Endodermal cell (in vitro differentiated cells): ENCODE results near the gene UNC93B1. TPM values are rescaled to one million over a fixed set of nuclear protein-coding genes. Genes with fewer than 3 reads are reported as not detected.
"Not testable (repeated sequence)": the region's sequence is repeated elsewhere in the genome, so short reads cannot be mapped to it uniquely, and the experiment has no call there.

Experiments used
- DNase-seq: peaks from one replicate; pipeline ENCODE4 v3.0.0-alpha.2; 2017
- H3K27ac ChIP-seq: 2 replicates; pipeline ENCODE4 v1.5.1; 2013; ENCODE audit warnings: mild to moderate bottlenecking, low read depth, low read length, moderate library complexity
- H3K27me3 ChIP-seq: 2 replicates; pipeline ENCODE4 v1.6.1; 2013; ENCODE audit warnings: mild to moderate bottlenecking, low read length, moderate library complexity; ENCODE audit not compliant: insufficient read depth, control insufficient read depth, poor library complexity, severe bottlenecking
- H3K36me3 ChIP-seq: 2 replicates; pipeline ENCODE4 v1.7.0; 2013; ENCODE audit warnings: mild to moderate bottlenecking, low read length, moderate library complexity; ENCODE audit not compliant: control insufficient read depth, insufficient read depth
- H3K4me1 ChIP-seq: one replicate; pipeline ENCODE4 v1.7.0; 2013; ENCODE audit warnings: low read length; ENCODE audit not compliant: control insufficient read depth, insufficient read depth
- H3K4me3 ChIP-seq: 2 replicates; pipeline ENCODE4 v1.5.1; 2013; ENCODE audit warnings: mild to moderate bottlenecking, low read length, moderate library complexity
- H3K9ac ChIP-seq: 2 replicates; pipeline ENCODE4 v1.6.1; 2013; ENCODE audit warnings: mild to moderate bottlenecking, low read length, moderate library complexity; ENCODE audit not compliant: poor library complexity, severe bottlenecking; ENCODE audit errors: extremely low read depth
- H3K9me3 ChIP-seq: 2 replicates; pipeline ENCODE4 v1.6.1; 2013; ENCODE audit warnings: mild to moderate bottlenecking, low read length, moderate library complexity; ENCODE audit not compliant: control insufficient read depth
- H3K27ac Mint-ChIP-seq: 2 replicates; pipeline ENCODE4 v1.8.0; 2020; ENCODE audit warnings: mixed read lengths
- H3K27me3 Mint-ChIP-seq: 2 replicates; pipeline ENCODE4 v1.8.0; 2021; ENCODE audit warnings: mild to moderate bottlenecking, mixed read lengths; ENCODE audit not compliant: insufficient read depth
- H3K36me3 Mint-ChIP-seq: 2 replicates; pipeline ENCODE4 v1.8.0; 2020; ENCODE audit warnings: low read depth, mixed read lengths
- H3K4me1 Mint-ChIP-seq: 2 replicates; pipeline ENCODE4 v1.8.0; 2020; ENCODE audit warnings: mixed read lengths
- H3K4me3 Mint-ChIP-seq: 2 replicates; pipeline ENCODE4 v1.8.0; 2020; ENCODE audit warnings: mild to moderate bottlenecking, moderate library complexity, mixed read lengths
- H3K9me3 Mint-ChIP-seq: 2 replicates; pipeline ENCODE4 v1.8.0; 2020; ENCODE audit warnings: mild to moderate bottlenecking, mixed read lengths
- WGBS, 2 experiments: methylation state at CpG; one replicate each; pipeline versions ENCODE4 v1.1.5 to v1.1.7; 2013; ENCODE audit warnings: missing lambda C conversion rate in 2 of 2, mixed read lengths in 1 of 2; ENCODE audit not compliant: insufficient coverage in 1 of 2, insufficient read length in 1 of 2; 5-methylcytosine and 5-hydroxymethylcytosine counted together
- total RNA-seq, 2 donors: library from RNA; stranded (reverse); fragmentation: NEBNext Ultra II Directional in 1 of 2; extraction: Animal tissue kit (Norgen Biotek cat#: 25700) in 1 of 2; gene quantifications; 2 replicates in 1 of 2; 3 replicates in 1 of 2; pipeline ENCODE4 v1.2.1, GENCODE V29; 2021
- TF ChIP-seq, protein P1 (sequence below): fragments of 200-600 bp; sonication (generic); conservative IDR thresholded peaks from 2 replicates; pipeline ENCODE4 v1.5.0; 2021; ENCODE audit warnings: antibody characterized with exemption, mild to moderate bottlenecking

UNC93B1 gene
- total RNA-seq, 2 donors from 2014 or later, result 27.1 to 32.0 TPM

DNA sequence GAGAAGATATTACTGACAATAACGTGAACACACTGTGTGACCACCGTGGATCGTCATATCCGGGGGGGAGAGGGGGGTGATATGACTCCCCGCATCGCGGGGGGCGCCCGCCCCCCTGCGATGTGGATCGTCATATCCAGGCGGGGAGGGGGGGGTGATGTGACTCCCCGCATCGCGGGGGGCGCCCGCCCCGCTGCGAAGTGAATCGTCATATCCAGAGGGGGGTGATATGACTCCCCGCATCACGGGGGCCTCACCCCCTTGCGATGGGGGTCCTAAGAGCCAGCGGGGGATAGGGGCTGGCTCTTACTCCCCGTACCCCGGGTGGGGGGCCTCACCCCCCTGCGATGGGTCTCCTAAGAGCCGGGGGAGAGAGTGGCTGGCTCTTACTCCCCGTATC lies 19.9 kb downstream of the UNC93B1 start:
- Histone ChIP-seq H3K9me3 (no peaks in the 10 kb centered on the region), H3K36me3 (no peaks in the 10 kb centered on the region), H3K27ac (no peak overlapping the region), H3K4me1 (no peaks in the 10 kb centered on the region), H3K9ac (no peak overlapping the region), H3K4me3 (no peak overlapping the region), H3K27me3 (no peaks in the 10 kb centered on the region)
- H3K27ac Mint-ChIP-seq, result no peak overlapping the region
- H3K9me3 Mint-ChIP-seq, result no peaks in the 10 kb centered on the region
- TF ChIP-seq, protein P1, sequence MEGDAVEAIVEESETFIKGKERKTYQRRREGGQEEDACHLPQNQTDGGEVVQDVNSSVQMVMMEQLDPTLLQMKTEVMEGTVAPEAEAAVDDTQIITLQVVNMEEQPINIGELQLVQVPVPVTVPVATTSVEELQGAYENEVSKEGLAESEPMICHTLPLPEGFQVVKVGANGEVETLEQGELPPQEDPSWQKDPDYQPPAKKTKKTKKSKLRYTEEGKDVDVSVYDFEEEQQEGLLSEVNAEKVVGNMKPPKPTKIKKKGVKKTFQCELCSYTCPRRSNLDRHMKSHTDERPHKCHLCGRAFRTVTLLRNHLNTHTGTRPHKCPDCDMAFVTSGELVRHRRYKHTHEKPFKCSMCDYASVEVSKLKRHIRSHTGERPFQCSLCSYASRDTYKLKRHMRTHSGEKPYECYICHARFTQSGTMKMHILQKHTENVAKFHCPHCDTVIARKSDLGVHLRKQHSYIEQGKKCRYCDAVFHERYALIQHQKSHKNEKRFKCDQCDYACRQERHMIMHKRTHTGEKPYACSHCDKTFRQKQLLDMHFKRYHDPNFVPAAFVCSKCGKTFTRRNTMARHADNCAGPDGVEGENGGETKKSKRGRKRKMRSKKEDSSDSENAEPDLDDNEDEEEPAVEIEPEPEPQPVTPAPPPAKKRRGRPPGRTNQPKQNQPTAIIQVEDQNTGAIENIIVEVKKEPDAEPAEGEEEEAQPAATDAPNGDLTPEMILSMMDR, result no peak
- no peak for DNase-seq
- no peak overlapping the region for H3K4me3 Mint-ChIP-seq
- H3K4me1 Mint-ChIP-seq, result no peaks in the 10 kb centered on the region
- no peaks in the 10 kb centered on the region for H3K36me3 Mint-ChIP-seq
- peaks cover 4% of the 10 kb centered on the region for H3K27me3 Mint-ChIP-seq
- WGBS, 2 experiments, result 85 to 95% methylated on average over 4 to 29 of the region's 29 CpGs

DNA sequence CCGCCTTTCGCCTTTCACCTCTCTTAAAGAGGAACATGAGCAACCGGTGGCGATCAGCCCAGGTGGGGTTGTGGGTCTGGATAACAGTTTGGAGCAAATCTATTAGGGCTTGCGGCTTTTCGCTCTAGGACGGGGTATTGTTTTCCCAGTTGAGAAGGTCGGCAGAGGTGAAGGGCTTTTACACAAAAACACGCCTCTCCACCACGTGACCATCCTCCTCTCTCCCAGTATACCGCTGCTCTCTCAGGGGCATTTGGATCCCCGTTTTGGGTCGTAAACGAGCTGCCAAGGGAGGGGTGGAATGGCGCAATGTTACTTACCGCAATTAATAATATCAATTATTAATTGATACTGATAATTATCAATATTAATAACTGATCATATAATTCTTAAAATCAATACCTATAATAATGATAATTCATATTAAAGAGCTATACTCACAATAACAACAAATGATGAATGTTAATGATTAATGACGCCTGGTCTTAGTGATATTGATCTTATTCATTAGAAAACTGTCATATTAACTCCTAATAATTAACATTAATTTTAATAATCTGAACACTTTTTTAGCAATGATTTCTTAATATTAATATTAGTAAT lies 21.5 kb downstream of the UNC93B1 start:
- not testable (repeated sequence) for H3K36me3 Mint-ChIP-seq, H3K36me3 ChIP-seq, H3K27me3 ChIP-seq, H3K4me1 ChIP-seq, H3K4me3 ChIP-seq, H3K27me3 Mint-ChIP-seq, H3K9me3 ChIP-seq, H3K4me3 Mint-ChIP-seq, H3K4me1 Mint-ChIP-seq, H3K9me3 Mint-ChIP-seq, H3K9ac ChIP-seq, DNase-seq, H3K27ac Mint-ChIP-seq, H3K27ac ChIP-seq
- 87 to 94% methylated on average over 3 to 10 of the region's 17 CpGs for WGBS, 2 experiments

DNA sequence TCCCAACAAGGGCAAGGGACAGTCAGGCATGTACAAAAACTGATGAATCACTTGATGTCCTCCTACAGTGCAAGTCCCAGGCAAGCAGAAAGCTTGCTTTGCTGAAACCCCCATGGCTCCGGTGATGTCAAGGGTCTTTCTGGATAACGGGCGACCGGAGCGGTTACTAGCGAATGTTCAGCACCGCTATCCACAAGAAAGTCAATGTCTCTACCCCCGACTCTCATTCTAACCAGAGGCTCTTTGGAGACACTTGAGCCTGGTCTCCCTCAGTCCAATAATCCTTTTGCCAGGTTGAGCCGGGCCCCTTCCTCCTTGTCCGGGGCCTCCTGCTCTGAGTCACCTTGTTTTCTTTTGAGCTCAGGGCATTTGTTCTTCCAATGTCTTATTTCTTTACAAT lies 22.7 kb downstream of the UNC93B1 start:
- H3K4me3 ChIP-seq, H3K27ac Mint-ChIP-seq, H3K27ac ChIP-seq, H3K27me3 Mint-ChIP-seq, H3K9ac ChIP-seq, H3K4me1 Mint-ChIP-seq, H3K27me3 ChIP-seq, DNase-seq, H3K9me3 ChIP-seq, H3K36me3 Mint-ChIP-seq, H3K9me3 Mint-ChIP-seq, H3K4me1 ChIP-seq, H3K36me3 ChIP-seq, H3K4me3 Mint-ChIP-seq: not testable (repeated sequence)
- WGBS, 2 experiments, result 85 to 98% methylated on average over 6 to 10 of the region's 10 CpGs

DNA sequence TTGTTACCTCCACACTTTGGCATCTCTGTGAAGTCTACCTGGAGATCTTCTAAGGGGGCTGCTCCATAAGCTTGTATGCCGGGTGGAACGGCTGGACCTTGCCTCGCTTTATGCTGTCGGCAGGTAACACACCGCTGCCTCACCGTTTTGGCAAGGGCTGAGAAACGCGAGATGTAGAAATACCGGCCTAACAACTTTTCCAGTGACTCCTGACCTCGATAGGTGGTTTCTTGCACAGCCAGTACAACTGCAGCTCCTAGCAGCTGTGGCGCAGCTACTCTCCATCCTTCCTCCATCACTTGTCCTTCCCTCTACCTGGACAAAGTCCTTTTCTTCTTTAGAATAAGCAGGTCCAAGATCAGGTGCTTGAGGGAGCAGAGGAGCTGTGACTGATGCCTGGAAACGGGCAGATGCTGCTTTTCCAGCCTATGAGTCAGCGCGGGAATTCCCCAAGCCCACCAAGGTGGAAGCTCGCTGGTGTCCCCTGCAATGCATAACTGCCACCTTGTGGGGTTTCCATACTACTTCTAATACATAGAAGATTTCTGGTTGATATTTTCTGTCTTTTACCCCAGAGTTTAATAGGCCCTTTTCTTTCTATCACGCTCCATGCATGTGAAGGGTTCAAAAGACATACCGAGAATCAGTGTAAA lies 25.0 kb downstream of the UNC93B1 start:
- H3K27ac ChIP-seq, H3K4me1 ChIP-seq, H3K9me3 Mint-ChIP-seq, DNase-seq, H3K9me3 ChIP-seq, H3K27me3 Mint-ChIP-seq, H3K9ac ChIP-seq, H3K36me3 Mint-ChIP-seq, H3K27ac Mint-ChIP-seq, H3K36me3 ChIP-seq, H3K4me3 ChIP-seq, H3K4me1 Mint-ChIP-seq, H3K27me3 ChIP-seq, H3K4me3 Mint-ChIP-seq: not testable (repeated sequence)
- 82 to 85% methylated on average over 13 to 17 of the region's 17 CpGs for WGBS, 2 experiments
- TF ChIP-seq, protein P1, result peak; percentile 28

DNA sequence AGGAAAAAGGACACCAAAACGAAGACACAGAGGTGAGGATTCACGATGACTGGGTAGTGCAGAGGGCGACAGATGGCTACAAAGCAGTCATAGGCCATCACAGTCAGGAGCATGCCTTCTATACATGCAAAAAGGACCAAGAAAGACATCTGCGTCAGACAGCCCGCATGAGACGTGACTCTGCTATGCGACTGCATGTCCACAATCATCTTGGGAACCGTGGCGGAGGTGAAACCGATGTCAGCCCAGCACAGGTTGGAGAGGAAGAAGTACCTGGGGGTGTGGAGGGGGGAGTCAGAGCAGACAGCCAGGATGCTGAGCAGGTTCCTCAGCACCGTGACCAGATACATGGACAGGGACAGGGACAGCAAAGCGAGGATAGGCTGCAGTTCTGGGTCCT lies 29.2 kb downstream of the UNC93B1 start:
- H3K27ac Mint-ChIP-seq, result not testable (repeated sequence)
- WGBS, 2 experiments, result 89 to 93% methylated on average over 9 to 12 of the region's 12 CpGs

DNA sequence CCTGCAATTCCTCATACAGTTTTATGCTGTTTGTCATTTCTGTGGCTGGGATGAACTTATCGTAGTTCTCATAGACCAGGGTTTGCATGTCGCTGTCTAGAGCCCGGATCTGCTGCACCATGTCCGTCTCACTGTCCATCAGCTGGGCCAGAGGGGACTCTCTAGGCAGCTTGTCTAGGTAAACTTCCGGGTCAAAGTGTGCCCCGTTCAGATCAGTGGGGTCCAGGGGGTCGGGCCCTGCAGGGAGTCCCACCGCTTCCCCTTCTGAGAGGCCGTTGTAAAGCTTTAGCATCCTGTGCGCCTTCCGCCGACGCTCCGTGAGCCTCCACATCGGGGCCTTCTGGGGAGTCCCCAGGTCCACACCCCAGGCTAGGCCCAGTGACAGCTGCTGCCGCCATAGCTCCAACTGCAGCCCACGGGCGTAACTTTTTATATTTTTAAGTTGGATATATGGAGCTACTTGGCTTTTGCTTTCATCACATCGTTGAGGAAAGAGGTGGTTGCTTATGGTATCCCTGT lies 38.0 kb downstream of the UNC93B1 start:
- H3K27ac Mint-ChIP-seq, H3K4me1 Mint-ChIP-seq, H3K36me3 Mint-ChIP-seq, H3K27me3 Mint-ChIP-seq, H3K27ac ChIP-seq, H3K4me1 ChIP-seq, H3K27me3 ChIP-seq, H3K9ac ChIP-seq, H3K9me3 ChIP-seq, H3K4me3 ChIP-seq, DNase-seq, H3K4me3 Mint-ChIP-seq, H3K36me3 ChIP-seq: not testable (repeated sequence)
- H3K9me3 Mint-ChIP-seq, result peaks cover 13% of the 10 kb centered on the region
- WGBS, 2 experiments, result 91 to 93% methylated on average over 6 to 17 of the region's 19 CpGs

More for the DNA sequence above, 29.2 kb downstream of the UNC93B1 start:
- H3K9me3 ChIP-seq, H3K9me3 Mint-ChIP-seq, H3K4me3 ChIP-seq, H3K4me3 Mint-ChIP-seq, H3K27me3 Mint-ChIP-seq, DNase-seq, H3K4me1 ChIP-seq, H3K36me3 Mint-ChIP-seq, H3K36me3 ChIP-seq, H3K4me1 Mint-ChIP-seq, H3K9ac ChIP-seq, H3K27me3 ChIP-seq, H3K27ac ChIP-seq: not testable (repeated sequence)
